Kidney capillary endothelial cell (primary cell): ENCODE data around the gene ZBTB45.
A peak's percentile ranks its signal among the peaks of the same experiment; 100 is the strongest.
"Not testable (repeated sequence)": the region's sequence is repeated elsewhere in the genome, so short reads cannot be mapped to it uniquely, and the experiment has no call there.

Experiments used
- DNase-seq: peaks from one replicate; pipeline ENCODE4 v3.0.0-alpha.2; 2018; ENCODE audit warnings: low spot score

The ZBTB45 gene

GRCh38 chr19:58474997-58475713, 44.5 kb downstream of the ZBTB45 start:
- no peak for DNase-seq

- no peak for DNase-seq
These were observed 45.2 kb downstream of the ZBTB45 start for GRCh38 chr19:58474291-58474996.

DNA sequence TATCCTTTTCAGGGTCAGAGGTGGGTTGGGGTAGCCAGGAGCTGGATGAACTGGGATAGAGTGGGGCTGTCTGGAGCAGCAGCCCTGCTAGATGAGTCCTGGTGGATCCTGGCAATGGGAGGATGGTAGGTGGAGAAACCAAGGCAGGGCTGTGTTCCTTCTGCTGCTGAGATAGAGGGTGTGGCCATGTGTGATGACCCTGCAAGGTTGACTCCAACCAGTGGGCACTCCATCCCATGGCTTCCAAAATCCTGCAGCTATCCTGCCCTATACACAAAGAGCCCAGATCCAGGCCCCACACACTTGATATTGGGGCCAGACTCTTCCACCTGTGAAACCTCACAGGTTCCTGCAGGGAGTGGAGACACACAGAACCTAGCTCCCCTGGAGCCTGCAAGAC, 45.8 kb downstream of the ZBTB45 start:
- no peak for DNase-seq

- DNase-seq, result no peak
These were observed 47.9 kb downstream of the ZBTB45 start for GRCh38 chr19:58471736-58472135.

DNA sequence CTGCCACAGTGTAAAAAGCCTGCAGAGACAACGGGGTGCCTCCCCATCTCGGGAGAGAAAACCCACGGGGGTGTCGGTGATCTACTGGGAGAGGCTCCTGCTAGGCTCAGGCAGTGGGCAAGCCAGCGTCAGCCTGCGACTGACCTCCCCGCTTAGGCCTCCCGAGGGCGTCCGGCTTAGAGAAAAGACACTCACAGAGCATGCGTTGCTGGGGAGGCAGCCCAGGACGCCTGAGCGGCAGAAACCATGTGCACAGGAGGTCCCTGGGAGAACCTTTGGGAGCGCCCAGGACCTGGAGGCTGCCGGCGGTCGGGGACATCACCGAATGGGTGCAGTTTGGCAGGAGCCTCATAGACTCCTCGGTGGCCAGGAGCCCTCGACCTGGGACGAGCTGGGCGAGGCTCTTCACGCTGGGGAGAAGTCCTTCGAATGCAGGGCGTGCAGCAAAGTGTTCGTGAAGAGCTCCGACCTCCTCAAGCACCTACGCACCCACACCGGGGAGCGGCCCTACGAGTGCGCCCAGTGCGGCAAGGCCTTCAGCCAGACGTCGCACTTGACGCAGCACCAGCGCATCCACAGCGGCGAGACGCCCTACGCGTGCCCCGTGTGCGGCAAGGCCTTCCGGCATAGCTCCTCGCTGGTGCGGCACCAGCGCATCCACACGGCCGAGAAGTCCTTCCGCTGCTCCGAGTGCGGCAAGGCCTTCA, 48.6 kb downstream of the ZBTB45 start:
- DNase-seq, result not testable (repeated sequence)

GRCh38 chr19:58469241-58470013, 50.2 kb downstream of the ZBTB45 start:
- no peak for DNase-seq

GRCh38 chr19:58468216-58468839, 51.3 kb downstream of the ZBTB45 start:
- no peak for DNase-seq

DNA sequence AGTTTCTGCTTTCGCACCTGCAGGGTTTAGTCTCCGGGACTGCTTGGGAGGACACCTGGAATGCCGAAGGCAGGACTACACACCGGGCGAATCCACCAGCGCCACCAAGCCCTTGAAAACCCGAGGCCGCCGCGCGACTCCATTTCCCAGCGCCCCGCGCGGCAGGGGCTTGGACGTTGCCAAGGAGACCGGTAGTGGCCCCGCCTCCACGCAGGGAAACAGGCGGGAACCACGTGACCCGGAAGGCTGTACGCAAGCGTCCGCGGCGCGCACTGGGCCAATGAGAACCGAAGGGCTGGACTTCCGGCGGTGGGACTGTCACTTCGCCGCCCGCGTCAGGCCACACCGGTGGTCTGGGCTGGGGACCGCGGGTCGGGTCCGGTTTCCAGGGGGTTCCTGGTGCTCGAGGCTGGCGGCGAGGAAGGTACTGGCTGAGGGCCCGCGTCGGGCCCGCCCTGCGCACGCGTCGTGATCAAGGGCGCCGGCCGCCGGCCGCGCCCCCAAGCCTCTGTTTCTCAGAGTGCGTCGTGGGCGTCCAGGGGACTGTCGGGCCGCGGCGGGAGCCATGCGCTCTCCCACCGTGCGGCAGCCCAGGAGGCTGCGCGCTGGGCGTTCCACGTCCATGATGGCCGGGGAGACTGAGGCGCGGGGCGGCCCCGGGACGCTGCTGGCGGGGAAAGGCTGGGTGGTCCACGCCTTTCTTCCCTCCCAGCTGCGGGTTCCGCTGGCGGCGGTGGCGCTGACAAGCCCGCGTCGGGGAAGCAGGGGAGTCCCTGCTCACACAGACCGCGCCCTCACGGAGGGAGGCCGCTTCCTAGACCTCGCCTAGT, 52.6 kb downstream of the ZBTB45 start, which contains the start of gene ZNF324:
TSS of gene ZNF324 (plus strand) at position 321 of the 830 bp plus-strand sequence. CDS start 2,106 bp downstream, outside the sequence.
- DNase-seq, result peak; percentile 92

DNA sequence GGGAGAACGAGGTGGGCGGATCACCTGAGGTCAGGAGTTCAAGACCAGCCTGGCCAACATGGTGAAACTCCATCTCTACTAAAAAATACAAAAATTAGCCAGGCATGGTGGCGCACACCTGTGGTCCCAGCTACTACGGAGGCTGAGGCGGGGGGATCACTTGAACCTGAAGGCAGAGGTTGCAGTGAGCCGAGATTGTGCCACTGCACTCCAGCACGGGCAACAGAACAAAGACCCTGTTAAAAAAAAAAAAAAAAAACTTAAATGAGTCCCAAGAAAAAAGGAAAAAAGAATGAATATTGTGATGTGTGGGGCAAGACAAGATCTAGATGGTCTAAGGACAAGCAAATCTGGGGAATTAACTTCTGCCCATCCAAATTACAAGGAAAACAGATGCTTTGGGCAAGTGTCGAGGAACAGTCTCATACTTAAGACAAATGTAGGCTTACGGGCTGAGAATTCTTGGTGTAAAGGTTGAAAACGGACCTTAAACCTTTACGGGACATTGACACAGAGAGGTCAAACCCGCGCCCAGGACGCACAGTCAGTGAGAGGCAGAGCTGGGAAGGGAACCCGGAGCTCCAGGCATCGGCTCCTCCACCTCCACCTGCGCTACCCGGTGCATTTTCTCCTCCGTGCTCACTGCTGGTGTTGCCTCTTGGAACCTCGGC, 53.4 kb downstream of the ZBTB45 start:
- no peak for DNase-seq
